Ishikawa (cell line): Measurements from ENCODE around the gene PCGF2.

Source experiments
- CEBPB ChIP-seq: IDR thresholded peaks from 2 replicates; pipeline ENCODE4 v1.6.1; 2012
- CREB1 ChIP-seq: IDR thresholded peaks from 2 replicates; pipeline ENCODE4 v1.6.1; 2012; ENCODE audit warnings: low read depth
- EGR1 ChIP-seq: IDR thresholded peaks from 2 replicates; pipeline ENCODE4 v1.6.1; 2012
- EP300 ChIP-seq: IDR thresholded peaks from 2 replicates; pipeline ENCODE4 v1.6.1; 2012; ENCODE audit warnings: borderline replicate concordance
- FOXM1 ChIP-seq: IDR thresholded peaks from 2 replicates; pipeline ENCODE4 v1.6.1; 2012; ENCODE audit warnings: low read depth, borderline replicate concordance
- MAX ChIP-seq: IDR thresholded peaks from 2 replicates; pipeline ENCODE4 v1.6.1; 2012
- NFIC ChIP-seq: IDR thresholded peaks from 2 replicates; pipeline ENCODE4 v1.6.1; 2012
- RAD21 ChIP-seq: IDR thresholded peaks from 2 replicates; pipeline ENCODE4 v1.6.1; 2012; ENCODE audit warnings: low read depth
- TAF1 ChIP-seq: IDR thresholded peaks from 2 replicates; pipeline ENCODE4 v1.6.1; 2012; ENCODE audit warnings: low read depth, mild to moderate bottlenecking
- TCF12 ChIP-seq: IDR thresholded peaks from 2 replicates; pipeline ENCODE4 v1.6.1; 2012; ENCODE audit warnings: low read depth
- TEAD4 ChIP-seq: IDR thresholded peaks from 2 replicates; pipeline ENCODE4 v1.6.1; 2012
- YY1 ChIP-seq: IDR thresholded peaks from 2 replicates; pipeline ENCODE4 v1.6.1; 2012; ENCODE audit warnings: low read depth
- ZBTB7A ChIP-seq: IDR thresholded peaks from 2 replicates; pipeline ENCODE4 v1.6.1; 2012; ENCODE audit warnings: low read depth
- TF ChIP-seq, protein P1 (sequence below): IDR thresholded peaks from 2 replicates; pipeline ENCODE4 v1.6.1; 2012; ENCODE audit warnings: low read depth, mild to moderate bottlenecking
- TF ChIP-seq, protein P2 (sequence below): IDR thresholded peaks from 2 replicates; pipeline ENCODE4 v1.6.1; 2012

Gene PCGF2

GRCh38 chr17:38766341-38766740, 18.2 kb upstream of the PCGF2 start:
- TF ChIP-seq NFIC (no peak), ZBTB7A (no peak), FOXM1 (no peak), EP300 (no peak)
- TF ChIP-seq, protein P1, sequence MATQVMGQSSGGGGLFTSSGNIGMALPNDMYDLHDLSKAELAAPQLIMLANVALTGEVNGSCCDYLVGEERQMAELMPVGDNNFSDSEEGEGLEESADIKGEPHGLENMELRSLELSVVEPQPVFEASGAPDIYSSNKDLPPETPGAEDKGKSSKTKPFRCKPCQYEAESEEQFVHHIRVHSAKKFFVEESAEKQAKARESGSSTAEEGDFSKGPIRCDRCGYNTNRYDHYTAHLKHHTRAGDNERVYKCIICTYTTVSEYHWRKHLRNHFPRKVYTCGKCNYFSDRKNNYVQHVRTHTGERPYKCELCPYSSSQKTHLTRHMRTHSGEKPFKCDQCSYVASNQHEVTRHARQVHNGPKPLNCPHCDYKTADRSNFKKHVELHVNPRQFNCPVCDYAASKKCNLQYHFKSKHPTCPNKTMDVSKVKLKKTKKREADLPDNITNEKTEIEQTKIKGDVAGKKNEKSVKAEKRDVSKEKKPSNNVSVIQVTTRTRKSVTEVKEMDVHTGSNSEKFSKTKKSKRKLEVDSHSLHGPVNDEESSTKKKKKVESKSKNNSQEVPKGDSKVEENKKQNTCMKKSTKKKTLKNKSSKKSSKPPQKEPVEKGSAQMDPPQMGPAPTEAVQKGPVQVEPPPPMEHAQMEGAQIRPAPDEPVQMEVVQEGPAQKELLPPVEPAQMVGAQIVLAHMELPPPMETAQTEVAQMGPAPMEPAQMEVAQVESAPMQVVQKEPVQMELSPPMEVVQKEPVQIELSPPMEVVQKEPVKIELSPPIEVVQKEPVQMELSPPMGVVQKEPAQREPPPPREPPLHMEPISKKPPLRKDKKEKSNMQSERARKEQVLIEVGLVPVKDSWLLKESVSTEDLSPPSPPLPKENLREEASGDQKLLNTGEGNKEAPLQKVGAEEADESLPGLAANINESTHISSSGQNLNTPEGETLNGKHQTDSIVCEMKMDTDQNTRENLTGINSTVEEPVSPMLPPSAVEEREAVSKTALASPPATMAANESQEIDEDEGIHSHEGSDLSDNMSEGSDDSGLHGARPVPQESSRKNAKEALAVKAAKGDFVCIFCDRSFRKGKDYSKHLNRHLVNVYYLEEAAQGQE, result no peak

DNA sequence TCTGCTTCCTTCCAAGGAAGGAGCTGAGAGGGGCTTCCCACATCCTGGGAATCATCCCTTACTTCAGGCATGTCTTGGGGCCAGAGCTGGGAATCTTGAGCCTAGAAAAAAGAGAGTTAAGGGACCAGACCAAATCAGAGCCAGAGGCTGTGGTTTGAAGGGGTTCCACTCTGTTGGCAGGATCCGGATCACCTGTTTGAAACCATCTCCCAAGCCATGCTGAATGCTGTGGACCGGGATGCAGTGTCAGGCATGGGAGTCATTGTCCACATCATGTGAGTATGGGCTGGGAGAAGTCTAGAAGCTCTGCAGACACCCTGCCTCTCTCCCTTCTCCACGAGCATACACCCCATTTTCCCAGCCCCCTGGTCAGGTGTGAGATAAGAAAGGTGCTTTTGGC, 14.1 kb upstream of the PCGF2 start:
- TF ChIP-seq RAD21, result no peak

GRCh38 chr17:38761612-38762011, 13.5 kb upstream of the PCGF2 start:
- no peak for TF ChIP-seq MAX
- TF ChIP-seq EGR1, result no peak
- no peak for TF ChIP-seq YY1
- TF ChIP-seq RAD21, result peak; percentile 44
- TF ChIP-seq CREB1, result no peak

GRCh38 chr17:38753071-38753506, 5.0 kb upstream of the PCGF2 start:
- no peak for TF ChIP-seq CREB1
- no peak for TF ChIP-seq EP300
- TF ChIP-seq, protein P2, sequence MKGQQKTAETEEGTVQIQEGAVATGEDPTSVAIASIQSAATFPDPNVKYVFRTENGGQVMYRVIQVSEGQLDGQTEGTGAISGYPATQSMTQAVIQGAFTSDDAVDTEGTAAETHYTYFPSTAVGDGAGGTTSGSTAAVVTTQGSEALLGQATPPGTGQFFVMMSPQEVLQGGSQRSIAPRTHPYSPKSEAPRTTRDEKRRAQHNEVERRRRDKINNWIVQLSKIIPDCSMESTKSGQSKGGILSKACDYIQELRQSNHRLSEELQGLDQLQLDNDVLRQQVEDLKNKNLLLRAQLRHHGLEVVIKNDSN, result no peak
- no peak for TF ChIP-seq EGR1
- no peak for TF ChIP-seq YY1
- no peak for TF ChIP-seq TCF12
- no peak for TF ChIP-seq MAX
- TF ChIP-seq CEBPB, result no peak

DNA sequence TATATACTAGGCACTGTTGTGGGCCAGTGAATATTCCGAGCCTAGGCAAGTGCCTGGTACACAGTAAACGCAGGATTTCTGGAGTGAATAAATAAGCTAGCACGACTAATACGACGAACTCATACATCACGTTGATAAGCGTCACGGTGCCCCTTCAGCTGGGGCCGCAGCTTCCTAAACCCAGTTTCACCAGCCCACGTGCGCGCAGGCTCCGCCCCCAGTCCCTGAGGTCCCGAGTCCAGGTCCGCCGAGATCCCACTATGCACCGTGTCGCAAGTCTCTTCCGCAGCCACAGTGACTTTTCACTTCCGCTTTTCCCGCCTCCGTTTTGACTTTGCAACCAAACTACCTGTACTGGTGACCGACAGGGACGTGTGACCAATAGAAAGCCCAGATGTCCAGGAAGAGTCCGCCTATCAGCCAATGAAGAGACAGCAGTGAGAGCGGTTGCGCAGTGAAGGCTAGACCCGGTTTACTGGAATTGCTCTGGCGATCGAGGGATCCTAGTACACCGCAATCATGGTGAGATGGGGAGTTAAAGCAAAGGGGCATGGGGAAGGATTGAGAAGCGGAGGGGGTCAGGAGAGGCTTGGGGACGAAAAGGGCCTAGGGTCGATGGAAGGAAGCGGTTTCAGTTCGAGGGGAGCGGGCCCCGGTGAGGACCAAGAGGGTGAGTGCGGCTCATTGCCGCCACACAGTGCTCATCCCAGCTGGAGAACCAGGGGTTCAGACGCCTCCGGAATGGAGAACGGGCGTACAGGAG, 4.4 kb upstream of the PCGF2 start, which contains the start of gene PSMB3:
Gene PSMB3 (plus strand): TSS at position 434 of the 763 bp plus-strand sequence. CDS start 86 bp downstream, at position 520.
- TF ChIP-seq ZBTB7A, result no peak
- peak; percentile 99 for TF ChIP-seq MAX
- TF ChIP-seq YY1, result no peak
- no peak for TF ChIP-seq FOXM1
- peak; percentile 31; the same call in 1 of the 2 replicates for TF ChIP-seq CEBPB
- peak; percentile 68 for TF ChIP-seq EGR1
- TF ChIP-seq RAD21, result no peak
- TF ChIP-seq, protein P2, result peak; percentile 93
- peak; percentile 67 for TF ChIP-seq TAF1

DNA sequence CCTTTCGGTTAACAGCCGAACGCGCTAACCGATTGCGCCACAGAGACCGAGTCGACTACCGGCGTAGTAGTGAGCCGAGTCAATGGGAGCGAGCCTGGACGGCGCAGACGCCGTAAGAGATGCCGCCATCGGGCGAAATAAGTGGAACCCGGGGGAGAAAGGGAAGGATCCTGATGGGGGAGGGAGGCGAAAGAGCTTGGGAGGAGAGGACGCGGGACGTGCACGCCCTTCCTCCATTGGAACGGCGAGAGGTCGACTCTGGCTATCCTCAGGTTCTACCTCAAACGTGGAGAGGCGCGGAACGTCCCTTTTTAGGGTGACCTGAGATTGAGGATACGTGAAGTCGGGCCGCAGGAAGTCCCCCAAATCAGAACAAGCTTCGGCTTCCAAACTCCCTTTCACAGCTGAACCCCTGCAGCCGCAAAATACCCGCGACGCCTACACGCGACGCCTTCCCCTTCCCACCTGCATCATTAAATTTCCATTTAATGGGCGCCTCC, 3.7 kb upstream of the PCGF2 start:
- 0 out of 2 replicates have a peak, but pooled peaks have one; percentile 30 for TF ChIP-seq CREB1
- TF ChIP-seq MAX, result no peak
- peak; percentile 93 for TF ChIP-seq TEAD4
- TF ChIP-seq, protein P2, result peak; percentile 4; the same call in 1 of the 2 replicates
- TF ChIP-seq TAF1, result peak; percentile 27; the same call in 1 of the 2 replicates
- TF ChIP-seq ZBTB7A, result no peak
- TF ChIP-seq, protein P1, result no peak
- TF ChIP-seq YY1, result peak; percentile 71
- peak; percentile 23; the same call in 1 of the 2 replicates for TF ChIP-seq FOXM1
- TF ChIP-seq NFIC, result no peak
- TF ChIP-seq EGR1, result no peak
- TF ChIP-seq EP300, result 0 out of 2 replicates have a peak, but pooled peaks have one; percentile 31
- peak; percentile 75 for TF ChIP-seq CEBPB
- peak; percentile 9; the same call in 1 of the 2 replicates for TF ChIP-seq RAD21
- no peak for TF ChIP-seq TCF12
